ENCODE data around the gene EXT2.

EXT2 gene

GRCh38 chr11:44179173-44179572 is 83.7 kb downstream of the EXT2 start:
- ChIA-PET POLR2A (no interaction called here), CTCF (interaction anchor here (1.4 kb wide), 1 partner anchor 10 kb away, joined by 6 read pairs; no protein-coding TSS in a partner anchor)
- no peak for TF ChIP-seq CTCF (IDR thresholded peaks at IDR 0.05; ENCODE audit: control extremely low read depth, extremely low read depth, low read depth, missing control alignments)
- no peak for DNase-seq (ENCODE audit: extremely low spot score)

GRCh38 chr11:44180107-44180506 is 84.6 kb downstream of the EXT2 start:
- POLR2A ChIA-PET = no interaction called here
- TF ChIP-seq CTCF (IDR thresholded peaks at IDR 0.05; ENCODE audit: control extremely low read depth, extremely low read depth, low read depth, missing control alignments) = no peak
- CTCF ChIA-PET = interaction anchor here (0.8 kb wide), 1 partner anchor 16 kb away, joined by 3 read pairs; no protein-coding TSS in a partner anchor
- DNase-seq (ENCODE audit: extremely low spot score) = no peak

- CTCF ChIA-PET = interaction anchor here (0.9 kb wide), 1 partner anchor 20 kb away, joined by 3 read pairs; no protein-coding TSS in a partner anchor
- POLR2A ChIA-PET = no interaction called here
- TF ChIP-seq CTCF (IDR thresholded peaks at IDR 0.05; ENCODE audit: control extremely low read depth, extremely low read depth, low read depth, missing control alignments) = no peak
Observed at GRCh38 chr11:44185522-44185921, 90.0 kb downstream of the EXT2 start.

GRCh38 chr11:44186321-44186930 is 90.9 kb downstream of the EXT2 start:
- TF ChIP-seq CTCF (IDR thresholded peaks at IDR 0.05; ENCODE audit: control extremely low read depth, extremely low read depth, low read depth, missing control alignments) = no peak
- no peak for DNase-seq (ENCODE audit: extremely low spot score)
- POLR2A ChIA-PET = no interaction called here
- CTCF ChIA-PET = interaction anchor here (1.2 kb wide), 1 partner anchor 8 kb away, joined by 4 read pairs; no protein-coding TSS in a partner anchor

More at GRCh38 chr11:44185522-44185921, 90.0 kb downstream of the EXT2 start:
- no peak for DNase-seq (ENCODE audit: extremely low spot score)

- no peak for TF ChIP-seq CTCF (IDR thresholded peaks at IDR 0.05; ENCODE audit: control extremely low read depth, extremely low read depth, low read depth, missing control alignments)
- POLR2A ChIA-PET = no interaction called here
- CTCF ChIA-PET = interaction anchor here (1.5 kb wide), 1 partner anchor 9 kb away, joined by 4 read pairs; no protein-coding TSS in a partner anchor
- no peak for DNase-seq (ENCODE audit: extremely low spot score)
Observed at GRCh38 chr11:44188643-44189042, 93.2 kb downstream of the EXT2 start.

- POLR2A ChIA-PET = no interaction called here
- no peak for TF ChIP-seq CTCF (IDR thresholded peaks at IDR 0.05; ENCODE audit: control extremely low read depth, extremely low read depth, low read depth, missing control alignments)
- CTCF ChIA-PET = interaction anchor here (1.1 kb wide), 1 partner anchor 8 kb away, joined by 3 read pairs; no protein-coding TSS in a partner anchor
- no peak for DNase-seq (ENCODE audit: extremely low spot score)
Observed at GRCh38 chr11:44189986-44190882, 94.8 kb downstream of the EXT2 start.

All from GM10248 (cell line).